ENCODE results near the gene BAK1. TPM values are rescaled to one million over a fixed set of nuclear protein-coding genes. Genes with fewer than 3 reads are reported as not detected.

The BAK1 gene
- total RNA-seq, 1 experiment from 2014 or later, result 18.9 TPM

DNA sequence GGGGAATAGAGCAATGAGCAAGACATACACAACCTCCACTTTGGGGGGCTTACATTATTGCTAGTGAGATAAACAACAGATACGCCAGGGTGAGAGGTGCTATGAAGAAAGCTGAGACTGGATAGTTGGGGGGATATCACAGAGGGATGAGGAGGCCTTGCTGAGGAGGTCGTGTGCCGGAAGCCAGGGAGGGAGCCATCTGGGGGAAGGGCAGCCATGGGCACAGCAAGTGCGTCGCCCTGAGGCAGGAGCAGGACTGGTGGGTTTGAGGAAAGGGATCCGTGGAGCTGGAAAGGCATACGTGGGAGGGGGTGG is 12.2 kb upstream of the BAK1 start (continued):
- TF ChIP-seq FOSL1 (IDR thresholded peaks at IDR 0.05; ENCODE audit: low read depth) (no peak), EZH2phosphoT487 (IDR thresholded peaks at IDR 0.05; ENCODE audit: borderline replicate concordance) (no peak), CEBPB (IDR thresholded peaks at IDR 0.05; ENCODE audit: low read depth) (no peak), JUND (IDR thresholded peaks at IDR 0.05) (no peak), CBX3 (IDR thresholded peaks at IDR 0.05; ENCODE audit: low read depth) (no peak), SIN3A (IDR thresholded peaks at IDR 0.05; ENCODE audit: low read depth) (no peak), SP1 (IDR thresholded peaks at IDR 0.05; ENCODE audit: low read depth) (no peak), ZFX (IDR thresholded peaks at IDR 0.05) (no peak)

- H3K9me2 ChIP-seq (ENCODE audit: insufficient read depth), result no peaks in the 10 kb centered on the region
- ChIA-PET RAD21 (ENCODE audit: low non-redundant PET in 1 of 2, low total read pairs in 2 of 2, uncharacterized antibody in 2 of 2, unreplicated experiment in 2 of 2) (no interaction called here), POLR2A (no interaction called here), CTCF (interaction anchor here (1.5 kb wide), 1 partner anchor 11 kb away, joined by 3 read pairs; the partner anchor contains the start of gene BAK1)
- H3K9ac ChIP-seq (ENCODE audit: low read length), result peak overlapping the region; percentile 71
- BruUV-seq (replicated peaks), result no TSS peak
- no peak overlapping the region for H3K4me3 ChIP-seq (replicated peaks in 1 of 2; ENCODE audit: low read depth in 1 of 2, low read length in 2 of 2)
- intact Hi-C loops (cut with micrococcal nuclease), result loop anchor here (5.0 kb wide), 1 partner anchor 41 kb away; no protein-coding TSS in a partner anchor
- no peaks in the 10 kb centered on the region for H3K79me2 ChIP-seq (ENCODE audit: insufficient read depth, low read length)
- H3K4me1 ChIP-seq (ENCODE audit: control insufficient read depth in 1 of 2, insufficient read depth in 2 of 2, low read length in 2 of 2), result peaks cover 26 to 59% of the 10 kb centered on the region in 2 experiments
- no peak for ATAC-seq
- peak overlapping the region; percentile 86 for H3K27ac ChIP-seq (ENCODE audit: low read depth, low read length)
- no peaks in the 10 kb centered on the region for H3K27me3 ChIP-seq (ENCODE audit: insufficient read depth, low read length)
- no peaks in the 10 kb centered on the region for H3K9me3 ChIP-seq (ENCODE audit: control insufficient read depth in 1 of 2, insufficient read depth in 1 of 2, low read depth in 1 of 2, low read length in 2 of 2)
- no peak overlapping the region for H2AFZ ChIP-seq (ENCODE audit: low read depth, low read length, poor library complexity, severe bottlenecking)
- TF ChIP-seq SRF (IDR thresholded peaks at IDR 0.05; ENCODE audit: low read depth), result no peak
- no peak for TF ChIP-seq FOSL1 (IDR thresholded peaks at IDR 0.05; ENCODE audit: low read depth)
- no peak for TF ChIP-seq ELF1 (IDR thresholded peaks at IDR 0.05; ENCODE audit: borderline replicate concordance, low read depth)
- no peak for TF ChIP-seq POLR2AphosphoS5 (IDR thresholded peaks at IDR 0.05; ENCODE audit: low read depth, low read length)
- TF ChIP-seq SIN3A (IDR thresholded peaks at IDR 0.05; ENCODE audit: low read depth), result no peak
- TF ChIP-seq ZNF274 (IDR thresholded peaks at IDR 0.05; ENCODE audit: low read depth, low read length), result no peak
- TF ChIP-seq, protein P1, sequence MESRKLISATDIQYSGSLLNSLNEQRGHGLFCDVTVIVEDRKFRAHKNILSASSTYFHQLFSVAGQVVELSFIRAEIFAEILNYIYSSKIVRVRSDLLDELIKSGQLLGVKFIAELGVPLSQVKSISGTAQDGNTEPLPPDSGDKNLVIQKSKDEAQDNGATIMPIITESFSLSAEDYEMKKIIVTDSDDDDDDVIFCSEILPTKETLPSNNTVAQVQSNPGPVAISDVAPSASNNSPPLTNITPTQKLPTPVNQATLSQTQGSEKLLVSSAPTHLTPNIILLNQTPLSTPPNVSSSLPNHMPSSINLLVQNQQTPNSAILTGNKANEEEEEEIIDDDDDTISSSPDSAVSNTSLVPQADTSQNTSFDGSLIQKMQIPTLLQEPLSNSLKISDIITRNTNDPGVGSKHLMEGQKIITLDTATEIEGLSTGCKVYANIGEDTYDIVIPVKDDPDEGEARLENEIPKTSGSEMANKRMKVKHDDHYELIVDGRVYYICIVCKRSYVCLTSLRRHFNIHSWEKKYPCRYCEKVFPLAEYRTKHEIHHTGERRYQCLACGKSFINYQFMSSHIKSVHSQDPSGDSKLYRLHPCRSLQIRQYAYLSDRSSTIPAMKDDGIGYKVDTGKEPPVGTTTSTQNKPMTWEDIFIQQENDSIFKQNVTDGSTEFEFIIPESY (IDR thresholded peaks at IDR 0.05; ENCODE audit: extremely low read depth, insufficient replicate concordance, low read length), result no peak
- TF ChIP-seq POLR2A (IDR thresholded peaks at IDR 0.05; ENCODE audit: borderline replicate concordance, extremely low read depth, insufficient read depth, insufficient read length), result no peak
- TF ChIP-seq CTCF (IDR thresholded peaks at IDR 0.05 in 2 of 3, conservative IDR thresholded peaks at IDR 0.05 in 1 of 3; ENCODE audit: borderline replicate concordance in 1 of 3, insufficient read depth in 1 of 3, low read depth in 2 of 3, low read length in 2 of 3), result no peak
- TF ChIP-seq SP1 (IDR thresholded peaks at IDR 0.05; ENCODE audit: low read depth), result no peak
- DNase-seq (ENCODE audit: low read depth, low spot score), result no peak
- peak overlapping the region; percentile 93 for H3K4me2 ChIP-seq (ENCODE audit: low read length)
- H4K20me1 ChIP-seq (ENCODE audit: insufficient read depth), result no peaks in the 10 kb centered on the region
- no peaks in the 10 kb centered on the region for H3K36me3 ChIP-seq (ENCODE audit: control insufficient read depth in 1 of 2, insufficient read depth in 2 of 2, low read length in 2 of 2)
Measured at GRCh38 chr6:33591424-33592032, 11.5 kb upstream of the BAK1 start.

All from HCT116 (cell line).